ENCODE results near the gene GNAI3. TPM values are rescaled to one million over a fixed set of nuclear protein-coding genes. Genes with fewer than 3 reads are reported as not detected.
A peak's percentile ranks its signal among the peaks of the same experiment; 100 is the strongest.

Gene GNAI3
- total RNA-seq (2014; rRNA removed; shearing (Covaris generic)) = 8.3 TPM in 2 replicates
- 3.7 and 4.6 TPM in 2 replicates for polyA plus RNA-seq (2015; cell fraction: cytosol; rRNA removed)
- polyA plus RNA-seq (2015; cell fraction: nucleus; rRNA removed) = 1.3 and 2.0 TPM in 2 replicates

DNA sequence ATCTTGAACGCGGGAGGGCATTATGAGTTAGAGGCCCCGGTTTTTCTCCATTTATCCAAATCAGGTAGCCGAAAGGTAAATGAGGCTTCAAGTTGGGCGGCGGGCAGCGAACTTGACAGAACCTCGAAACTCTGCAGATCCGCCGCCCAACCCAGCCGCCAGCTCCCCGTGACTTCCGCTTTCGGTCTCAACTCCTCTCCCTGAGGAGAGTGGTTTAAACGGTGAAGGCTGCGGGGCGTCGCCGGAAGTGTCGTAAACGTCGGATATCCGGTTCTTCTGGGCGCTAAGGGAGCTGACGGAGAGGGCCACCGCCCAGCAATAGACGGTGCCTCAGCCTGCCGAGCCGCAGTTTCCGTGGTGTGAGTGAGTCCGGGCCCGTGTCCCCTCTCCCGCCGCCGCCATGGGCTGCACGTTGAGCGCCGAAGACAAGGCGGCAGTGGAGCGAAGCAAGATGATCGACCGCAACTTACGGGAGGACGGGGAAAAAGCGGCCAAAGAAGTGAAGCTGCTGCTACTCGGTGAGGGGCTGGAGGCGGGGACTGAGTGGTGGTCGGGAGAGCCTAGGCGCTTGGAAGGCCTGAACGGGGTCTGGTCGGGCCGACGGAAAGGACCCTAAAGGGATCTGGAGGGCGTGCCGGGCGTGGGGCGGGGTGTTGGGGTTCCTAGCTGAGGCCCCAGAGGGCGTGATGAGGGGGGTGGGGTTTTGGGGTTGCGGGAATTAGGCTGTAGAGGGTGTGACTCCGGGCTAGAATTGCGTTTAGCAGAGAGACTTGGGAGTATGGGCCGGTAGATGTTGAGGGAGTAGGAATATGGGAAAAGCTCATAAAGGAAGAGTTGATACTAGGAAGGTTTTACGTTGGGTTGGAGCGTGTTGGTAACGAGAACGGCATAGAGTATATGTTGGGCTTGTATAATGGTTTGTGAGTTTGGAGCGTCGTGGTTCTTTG lies at the start of gene GNAI3:
TSS of gene GNAI3 (plus strand) at position 295 of the 947 bp plus-strand sequence. CDS start at position 401, 106 bp downstream.
- in situ Hi-C loops (cut with HindIII; ENCODE audit: low pct_unique_long_range_greater_than_20kb, low sequenced_read_pairs) = no loop called here
- DNase-seq (ENCODE audit: low read depth, low spot score) = peak; percentile 94

DNA sequence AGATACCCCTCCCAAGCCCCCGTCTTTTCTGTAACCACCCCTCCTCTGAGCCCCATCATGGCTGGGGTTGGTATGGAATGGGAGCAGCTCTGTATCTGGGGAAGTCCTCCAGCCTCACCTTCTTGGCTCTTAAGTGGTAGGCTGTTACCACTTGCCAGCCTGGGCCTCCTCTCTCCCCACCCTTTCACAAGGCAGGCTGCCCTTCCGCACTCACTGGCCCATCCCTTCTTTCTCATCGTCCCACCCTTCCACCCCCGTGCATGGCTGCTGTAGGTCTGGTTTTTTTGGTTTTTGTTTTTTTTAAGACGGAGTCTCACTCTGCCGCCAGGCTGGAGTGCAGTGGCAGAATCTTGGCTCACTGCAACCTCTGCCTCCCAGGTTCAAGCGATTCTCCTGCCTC lies 49.3 kb upstream of the GNAI3 start:
- DNase-seq (ENCODE audit: low read depth, low spot score) = no peak
- in situ Hi-C loops (cut with HindIII; ENCODE audit: low pct_unique_long_range_greater_than_20kb, low sequenced_read_pairs) = no loop called here

DNA sequence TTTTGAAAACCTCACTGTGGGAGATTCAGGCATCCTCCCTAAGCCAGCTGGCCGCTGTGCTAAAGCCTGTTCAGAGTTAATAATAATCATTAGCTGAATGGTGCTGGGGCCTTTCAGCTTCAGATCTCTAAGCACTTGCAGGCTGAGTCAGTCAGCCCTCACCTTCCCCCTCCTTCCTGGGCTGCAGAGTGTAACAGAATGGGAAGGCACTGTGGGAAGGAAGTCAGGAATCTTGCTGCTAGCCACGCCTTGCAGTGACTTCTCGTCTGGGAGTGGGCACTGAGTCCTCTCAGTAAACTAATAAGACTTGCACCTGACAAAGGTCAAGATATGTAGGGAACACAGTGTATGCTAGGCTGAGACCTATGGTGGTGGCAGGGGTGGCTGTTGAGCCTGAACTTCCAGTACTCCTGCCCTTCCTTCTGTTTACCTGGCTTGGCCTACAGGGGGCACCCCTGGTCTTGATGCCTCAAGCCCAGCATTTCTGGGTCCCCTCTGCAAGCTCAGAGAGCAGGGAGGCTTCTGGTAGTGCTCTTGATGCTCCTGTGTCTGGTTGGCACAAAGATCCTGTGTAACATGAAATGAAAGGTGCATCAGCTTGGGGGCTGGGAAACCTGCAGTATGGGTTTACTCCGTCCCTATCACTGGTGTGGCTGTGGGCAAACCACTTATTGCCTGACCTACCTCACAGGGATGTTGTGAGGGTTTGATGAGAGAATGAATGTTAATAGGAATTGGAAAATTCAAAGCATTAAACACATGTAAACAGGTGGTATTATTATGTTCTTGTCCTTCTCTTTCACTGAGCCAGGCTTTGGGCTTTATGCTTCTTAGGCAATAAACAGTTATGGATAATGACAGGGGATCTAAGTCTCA lies 48.5 kb upstream of the GNAI3 start:
- in situ Hi-C loops (cut with HindIII; ENCODE audit: low pct_unique_long_range_greater_than_20kb, low sequenced_read_pairs) = no loop called here
- DNase-seq (ENCODE audit: low read depth, low spot score) = peak; percentile 51

DNA sequence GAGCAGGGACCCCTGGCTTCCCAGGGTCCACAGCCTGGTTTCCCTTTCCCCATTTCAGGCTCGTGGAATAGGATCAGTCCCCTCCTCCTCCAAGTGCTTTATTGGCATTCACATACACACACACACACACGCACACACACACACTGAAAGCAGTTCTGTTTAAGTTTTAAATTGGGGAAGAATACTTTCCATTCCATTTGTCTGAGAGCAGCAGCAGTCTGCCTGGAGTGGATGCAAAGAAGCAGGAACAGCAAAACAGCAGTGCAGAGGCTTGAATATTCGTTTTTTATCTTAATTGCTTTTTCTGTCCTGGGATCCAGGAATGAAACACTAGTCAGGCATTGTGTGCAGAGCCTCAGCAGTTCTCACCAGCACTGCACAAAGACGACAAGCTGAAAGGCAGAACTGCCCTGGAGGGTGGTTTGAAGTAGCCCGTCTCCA lies 47.5 kb upstream of the GNAI3 start:
- no peak for DNase-seq (ENCODE audit: low read depth, low spot score)
- in situ Hi-C loops (cut with HindIII; ENCODE audit: low pct_unique_long_range_greater_than_20kb, low sequenced_read_pairs) = no loop called here

DNA sequence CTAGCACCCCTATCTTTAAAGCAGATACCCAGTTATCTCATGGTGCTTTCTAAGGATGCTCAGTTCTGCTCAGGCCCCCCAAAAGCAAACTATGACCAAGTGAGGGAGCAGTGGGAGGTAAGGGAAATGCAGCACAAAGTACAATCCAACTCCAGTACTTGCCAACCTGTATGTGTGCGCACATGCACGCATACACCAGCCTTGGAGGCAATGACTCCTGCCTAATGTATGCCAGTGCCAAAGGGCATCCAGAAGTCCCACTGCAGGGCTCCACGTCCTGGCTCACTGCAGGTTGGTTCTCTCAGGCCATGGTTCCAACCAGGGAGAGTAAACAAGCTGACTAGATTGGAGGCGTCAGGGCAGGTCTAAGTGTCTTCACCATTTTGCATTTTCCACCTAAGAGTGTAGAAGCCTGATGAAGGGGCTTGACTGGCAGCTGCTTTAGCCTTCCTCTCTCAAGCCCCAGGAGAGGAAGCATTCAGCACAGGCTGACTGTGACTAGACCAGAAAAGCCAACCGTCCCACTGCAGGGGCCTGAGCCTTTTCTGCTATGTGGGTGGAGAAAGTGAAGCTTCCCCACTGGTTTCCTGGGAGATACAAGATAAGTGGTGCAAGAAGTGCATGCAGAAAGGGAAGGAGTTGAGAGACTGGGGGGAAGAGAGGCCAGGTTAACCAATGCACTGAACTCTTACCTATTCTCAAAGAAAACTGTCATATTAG lies 46.6 kb upstream of the GNAI3 start:
- in situ Hi-C loops (cut with HindIII; ENCODE audit: low pct_unique_long_range_greater_than_20kb, low sequenced_read_pairs) = no loop called here
- DNase-seq (ENCODE audit: low read depth, low spot score) = no peak

DNA sequence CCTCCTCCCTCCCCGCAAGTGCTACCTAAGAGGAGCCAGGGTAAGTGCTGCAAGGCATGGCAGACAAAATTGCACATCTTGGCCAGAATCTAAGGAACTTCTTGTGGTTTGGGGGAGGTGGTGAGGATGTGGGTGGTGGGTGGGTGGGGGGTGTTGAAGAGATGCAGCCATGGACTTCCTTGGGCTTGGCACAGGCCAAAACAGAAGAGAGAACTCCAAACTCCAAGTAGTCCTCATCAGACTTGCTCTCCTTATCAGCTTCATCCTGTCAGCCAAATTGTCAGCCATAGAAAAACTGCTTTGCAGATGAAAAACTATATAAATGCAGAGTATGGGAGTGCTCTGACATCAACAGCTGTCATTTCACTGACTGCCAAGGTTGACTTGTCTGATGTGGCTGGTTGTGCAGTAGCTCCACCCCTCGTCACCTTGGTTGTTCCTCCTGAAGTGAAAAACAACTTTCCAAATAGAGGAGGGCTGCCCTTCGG lies 46.0 kb upstream of the GNAI3 start:
- no peak for DNase-seq (ENCODE audit: low read depth, low spot score)
- in situ Hi-C loops (cut with HindIII; ENCODE audit: low pct_unique_long_range_greater_than_20kb, low sequenced_read_pairs) = no loop called here

DNA sequence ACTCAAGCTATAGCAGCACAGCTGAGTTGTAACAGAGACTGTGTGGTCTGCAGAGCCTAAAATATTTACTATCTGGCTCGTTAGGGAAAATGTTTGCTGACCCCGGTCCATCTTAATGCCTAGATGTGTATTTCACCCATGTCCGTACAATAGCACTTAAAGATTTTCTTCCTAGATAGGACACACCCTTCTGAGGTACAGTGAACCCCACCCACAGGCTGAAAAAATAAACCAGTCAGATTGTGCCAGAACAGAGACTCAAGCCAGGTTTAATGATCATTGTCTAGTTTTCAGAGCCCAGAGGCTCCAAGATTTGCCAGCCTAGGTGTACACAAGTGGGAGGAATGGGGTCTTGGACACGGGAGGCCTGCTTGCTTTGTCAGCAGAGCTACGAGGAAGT lies 44.5 kb upstream of the GNAI3 start:
- no peak for DNase-seq (ENCODE audit: low read depth, low spot score)
- in situ Hi-C loops (cut with HindIII; ENCODE audit: low pct_unique_long_range_greater_than_20kb, low sequenced_read_pairs) = no loop called here

DNA sequence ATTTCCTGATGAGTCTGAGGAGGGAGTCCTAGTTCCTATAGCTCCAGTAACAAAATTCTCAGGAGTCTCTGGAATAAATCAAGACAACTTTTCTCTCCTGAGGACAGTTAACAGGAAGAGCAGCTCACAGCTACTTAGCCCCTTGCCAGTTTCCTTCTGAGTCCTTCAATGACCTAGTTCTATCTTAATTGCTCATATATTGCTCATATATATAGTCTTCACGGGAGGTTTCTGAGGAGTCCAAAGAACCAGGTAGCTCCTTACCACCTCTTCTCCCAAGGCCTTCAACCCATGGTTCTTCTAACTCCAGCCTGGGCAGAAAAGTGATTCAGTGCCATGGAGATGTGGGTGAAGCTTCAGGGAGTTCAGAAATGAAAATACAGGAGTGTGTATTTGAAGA lies 43.4 kb upstream of the GNAI3 start:
- in situ Hi-C loops (cut with HindIII; ENCODE audit: low pct_unique_long_range_greater_than_20kb, low sequenced_read_pairs) = no loop called here
- no peak for DNase-seq (ENCODE audit: low read depth, low spot score)

DNA sequence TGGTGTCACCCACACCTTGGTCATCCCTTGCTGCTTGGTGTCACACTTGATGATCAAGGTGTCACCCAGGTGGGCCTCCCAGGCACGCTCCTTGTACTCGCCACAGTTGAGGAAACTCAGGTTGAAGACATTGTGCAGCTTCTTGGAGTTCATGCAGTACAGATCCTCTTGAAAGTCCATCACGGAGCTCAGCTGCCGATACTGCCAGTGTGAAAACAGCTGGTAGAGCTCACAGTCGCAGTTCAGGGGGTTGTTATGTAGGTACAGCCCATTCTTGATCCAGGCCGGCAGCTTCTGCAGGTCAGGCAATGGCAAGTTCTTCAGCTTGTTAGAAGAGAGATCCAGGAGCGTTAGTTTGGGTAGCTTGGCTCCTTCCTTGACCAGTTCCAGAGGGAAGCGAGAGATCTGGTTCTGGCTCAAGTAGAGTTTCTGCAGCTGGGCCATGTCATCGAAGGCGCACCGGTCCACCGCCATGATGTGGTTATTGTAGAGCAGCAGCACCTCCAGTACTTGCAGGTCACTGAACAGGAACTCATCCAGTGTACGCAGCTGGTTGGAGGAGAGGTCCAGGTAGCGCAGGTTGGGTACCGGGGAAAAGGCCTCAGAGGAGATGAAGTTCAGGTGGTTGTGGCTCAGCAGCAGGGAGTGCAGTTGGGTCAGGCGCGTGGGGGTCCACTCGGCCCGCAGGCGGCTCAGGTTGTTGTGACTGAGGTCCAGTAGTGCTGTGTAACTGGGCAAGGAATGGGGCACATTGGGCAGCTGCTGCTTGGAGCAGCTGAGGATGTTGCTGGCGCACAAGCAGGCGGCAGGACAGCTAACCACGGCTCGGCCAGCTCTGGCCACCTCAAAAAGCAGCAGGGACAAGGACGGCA lies 40.2 kb upstream of the GNAI3 start:
- no peak for DNase-seq (ENCODE audit: low read depth, low spot score)

DNA sequence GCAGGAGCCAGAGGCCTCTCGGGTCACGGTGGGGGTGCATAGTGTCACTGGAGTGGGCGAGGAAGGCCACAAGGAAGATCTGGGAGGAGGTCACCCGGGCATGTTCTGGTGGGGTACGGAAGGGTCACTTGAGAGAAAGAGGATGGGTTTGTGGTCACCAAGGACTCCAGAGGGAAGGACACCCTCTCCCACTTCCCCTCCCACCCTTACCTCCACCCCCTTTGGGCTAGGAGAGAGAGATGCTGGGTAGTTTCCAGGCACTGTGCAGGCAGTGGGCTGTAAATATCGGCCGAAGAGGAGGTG lies 39.6 kb upstream of the GNAI3 start:
- no peak for DNase-seq (ENCODE audit: low read depth, low spot score)
- in situ Hi-C loops (cut with HindIII; ENCODE audit: low pct_unique_long_range_greater_than_20kb, low sequenced_read_pairs) = no loop called here

More for the DNA sequence above, 40.2 kb upstream of the GNAI3 start:
- in situ Hi-C loops (cut with HindIII; ENCODE audit: low pct_unique_long_range_greater_than_20kb, low sequenced_read_pairs) = no loop called here

DNA sequence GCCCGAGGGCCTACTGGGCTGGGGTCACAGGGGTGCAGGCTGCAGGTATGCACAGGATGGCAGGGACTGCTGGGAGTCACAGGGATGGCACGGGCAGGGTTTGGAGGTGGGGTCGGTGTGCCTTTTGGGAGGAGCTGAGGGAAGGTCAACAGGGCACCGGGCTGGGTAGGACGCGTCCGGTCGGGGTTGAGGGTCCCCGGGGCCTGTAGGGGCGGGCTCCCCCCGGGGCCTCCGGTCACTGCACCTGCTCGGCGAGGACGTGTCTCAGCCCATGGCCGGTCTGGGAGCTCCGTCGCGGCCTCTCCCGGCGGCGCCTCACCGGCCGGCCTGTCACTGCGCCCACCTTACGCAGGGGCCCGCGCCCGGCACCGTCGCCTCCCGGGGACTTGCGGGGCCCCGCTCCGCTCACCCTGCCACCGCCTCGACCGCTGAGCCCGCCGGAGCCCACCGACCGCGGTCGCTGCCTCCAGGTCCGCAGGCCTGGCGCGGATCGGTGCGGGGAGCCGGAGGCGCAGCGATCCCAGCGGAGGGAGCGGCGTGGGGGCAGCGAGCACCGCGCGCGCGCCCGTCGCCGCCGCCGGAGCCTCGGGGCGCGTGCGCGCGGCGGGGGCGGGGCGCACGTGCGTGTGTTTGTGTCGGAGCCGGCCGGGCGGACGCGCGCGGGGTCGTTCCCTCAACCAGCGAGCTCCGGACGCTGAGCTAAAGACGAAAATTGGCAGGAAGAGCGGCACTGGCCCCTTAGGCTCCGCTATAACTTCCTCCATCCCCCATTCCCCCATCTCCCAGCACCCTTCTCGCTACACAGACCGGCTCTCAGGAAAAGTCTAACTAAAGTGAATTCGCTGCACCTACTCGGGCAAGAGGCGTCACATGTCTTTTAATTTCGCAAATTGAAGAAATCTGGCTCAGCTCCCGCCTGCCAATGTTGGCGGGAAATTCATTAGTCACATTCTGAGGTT lies 39.0 kb upstream of the GNAI3 start, which contains the start of gene AMIGO1:
TSS of gene AMIGO1 (minus strand) at position 552 of the 959 bp plus-strand sequence. CDS start 815 bp downstream, outside the sequence.
- DNase-seq (ENCODE audit: low read depth, low spot score) = peak; percentile 24
- in situ Hi-C loops (cut with HindIII; ENCODE audit: low pct_unique_long_range_greater_than_20kb, low sequenced_read_pairs) = no loop called here

DNA sequence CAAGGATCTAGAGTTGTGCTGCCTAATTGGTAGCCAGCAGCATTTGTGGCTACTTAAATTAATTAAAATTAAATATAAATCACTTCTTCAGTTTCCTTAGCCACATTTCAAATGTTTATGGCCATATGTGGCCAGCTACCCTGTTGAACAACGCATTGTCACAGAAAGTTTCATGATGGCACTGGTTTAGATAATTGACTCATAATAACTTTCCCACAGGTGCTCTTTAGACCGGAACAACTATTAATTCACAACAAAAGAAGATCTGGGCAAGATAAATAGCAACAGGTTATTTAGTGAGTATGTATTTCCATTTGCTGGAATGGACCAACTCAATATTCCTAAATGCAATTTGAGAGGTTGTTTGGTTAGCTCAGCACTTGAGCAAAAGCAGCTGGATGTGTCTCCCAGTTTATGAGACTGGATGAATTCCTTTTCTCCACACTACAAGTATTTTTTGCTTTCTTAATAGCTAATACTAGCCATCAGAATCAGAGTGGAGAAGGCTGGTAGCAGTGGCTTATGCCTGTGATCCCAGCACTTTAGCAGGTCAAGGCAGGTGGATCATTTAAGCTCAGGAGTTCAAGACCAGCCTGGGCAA lies 35.2 kb upstream of the GNAI3 start:
- DNase-seq (ENCODE audit: low read depth, low spot score) = no peak
- in situ Hi-C loops (cut with HindIII; ENCODE audit: low pct_unique_long_range_greater_than_20kb, low sequenced_read_pairs) = no loop called here

DNA sequence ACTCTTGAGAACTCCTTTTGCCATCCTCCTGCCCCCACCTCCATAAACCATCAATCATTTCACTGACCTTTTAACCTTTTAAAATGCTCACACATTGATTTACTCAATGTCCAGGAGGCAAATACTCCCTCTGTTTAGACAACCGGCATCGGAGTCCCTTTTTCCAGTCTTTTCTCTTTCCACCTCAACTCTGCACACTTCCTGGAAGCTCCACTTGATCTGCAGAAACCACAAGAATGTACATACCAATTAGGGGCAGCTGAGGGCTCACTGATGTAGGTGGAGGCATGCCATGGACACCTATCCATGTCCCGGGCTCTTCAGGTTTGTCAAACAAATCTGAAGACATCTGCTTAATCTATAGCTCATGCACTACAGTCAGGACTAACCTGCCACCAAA lies 33.6 kb upstream of the GNAI3 start:
- no peak for DNase-seq (ENCODE audit: low read depth, low spot score)
- in situ Hi-C loops (cut with HindIII; ENCODE audit: low pct_unique_long_range_greater_than_20kb, low sequenced_read_pairs) = no loop called here

DNA sequence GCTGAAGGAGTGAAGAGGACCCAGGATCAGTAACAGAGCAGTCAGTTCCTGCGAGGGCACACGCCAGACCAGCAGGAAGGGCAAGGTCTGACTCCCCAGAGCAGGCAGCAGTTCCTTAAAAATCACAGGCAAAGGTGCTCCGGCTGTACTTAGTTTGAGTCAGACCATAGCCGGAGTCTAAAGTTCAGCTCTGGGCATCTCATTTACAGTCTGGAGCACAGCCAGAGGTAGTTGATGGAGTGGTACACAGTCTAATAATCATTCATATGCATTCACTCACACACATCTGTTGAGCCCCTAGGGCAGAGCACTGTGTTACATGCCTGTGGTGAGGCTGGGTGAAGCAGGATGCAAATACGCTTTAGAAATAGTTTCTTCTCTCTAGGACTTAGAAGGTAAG lies 31.5 kb upstream of the GNAI3 start:
- no peak for DNase-seq (ENCODE audit: low read depth, low spot score)
- in situ Hi-C loops (cut with HindIII; ENCODE audit: low pct_unique_long_range_greater_than_20kb, low sequenced_read_pairs) = no loop called here

DNA sequence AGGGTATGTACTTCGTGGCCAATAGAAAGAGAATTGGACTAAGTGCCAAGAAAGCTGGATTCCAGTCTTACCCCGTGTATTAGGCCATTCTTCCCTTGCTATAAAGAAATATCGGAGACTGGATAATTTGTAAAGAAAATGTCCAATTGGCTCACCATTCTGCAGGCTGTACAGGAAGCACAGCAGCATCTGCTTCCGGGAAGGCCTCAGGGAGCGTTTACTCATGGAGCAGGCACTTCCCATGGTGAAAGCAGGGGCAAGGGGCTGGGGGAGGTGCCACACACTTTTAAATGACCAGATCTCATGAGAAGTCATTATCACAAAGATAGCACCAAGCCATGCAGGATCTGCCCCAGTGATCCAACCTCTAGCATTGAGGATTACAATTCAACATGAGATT lies 31.1 kb upstream of the GNAI3 start:
- no peak for DNase-seq (ENCODE audit: low read depth, low spot score)
- in situ Hi-C loops (cut with HindIII; ENCODE audit: low pct_unique_long_range_greater_than_20kb, low sequenced_read_pairs) = no loop called here
